Measurements from ENCODE around the gene CCPG1. TPM values are rescaled to one million over a fixed set of nuclear protein-coding genes. Genes with fewer than 3 reads are reported as not detected.

CCPG1 gene
- total RNA-seq, 1 experiment from 2014 or later, result 11.8 TPM

DNA sequence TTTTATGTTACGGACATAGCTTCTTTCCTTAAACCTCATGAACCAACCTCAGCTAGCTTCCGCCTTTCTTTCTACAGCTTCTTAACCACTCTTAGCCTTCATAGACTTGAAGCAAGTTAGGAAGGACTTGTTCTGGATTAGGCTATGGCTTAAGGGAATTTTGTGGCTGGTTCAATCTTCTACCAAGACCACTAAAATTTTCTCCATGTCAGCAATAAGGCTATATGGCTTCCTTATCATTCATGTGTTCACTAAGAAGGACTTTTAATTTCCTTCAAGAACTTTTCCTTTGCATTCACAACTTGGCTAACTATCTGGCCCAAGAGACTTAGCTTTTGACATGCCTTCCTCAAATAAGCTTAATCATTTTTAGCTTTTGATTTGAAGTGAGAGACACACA is 24.5 kb downstream of the CCPG1 start:
- DNase-seq (ENCODE audit: low spot score), result no peak

GRCh38 chr15:55381595-55381994 is 26.6 kb downstream of the CCPG1 start:
- DNase-seq (ENCODE audit: low spot score), result no peak

GRCh38 chr15:55379095-55379494 is 29.1 kb downstream of the CCPG1 start:
- no peak for DNase-seq (ENCODE audit: low spot score)

GRCh38 chr15:55372701-55373440 is 35.3 kb downstream of the CCPG1 start:
- no peak for DNase-seq (ENCODE audit: low spot score)

GRCh38 chr15:55366981-55367380 is 41.2 kb downstream of the CCPG1 start:
- no peak for DNase-seq (ENCODE audit: low spot score)

GRCh38 chr15:55362641-55363040 is 45.5 kb downstream of the CCPG1 start:
- no peak for DNase-seq (ENCODE audit: low spot score)

DNA sequence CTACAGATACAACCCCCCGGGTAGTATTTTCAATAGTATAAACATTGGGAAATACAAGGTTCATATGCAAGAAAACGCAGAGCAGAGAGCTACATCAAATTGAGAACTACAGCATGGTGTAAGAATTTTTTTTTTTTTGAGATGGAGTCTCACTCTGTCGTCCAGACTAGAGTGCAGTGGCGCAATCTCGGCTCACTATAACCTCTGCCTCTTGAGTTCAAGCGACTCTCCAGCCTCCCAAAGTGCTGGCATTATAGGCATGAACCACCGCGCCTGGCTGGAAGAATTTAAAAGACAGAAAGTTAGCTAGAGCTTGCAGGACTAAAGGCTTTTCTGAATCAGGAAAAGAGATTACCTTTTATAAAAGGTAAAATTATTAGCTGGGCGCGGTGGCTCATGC is 47.1 kb downstream of the CCPG1 start:
- DNase-seq (ENCODE audit: low spot score), result no peak

DNA sequence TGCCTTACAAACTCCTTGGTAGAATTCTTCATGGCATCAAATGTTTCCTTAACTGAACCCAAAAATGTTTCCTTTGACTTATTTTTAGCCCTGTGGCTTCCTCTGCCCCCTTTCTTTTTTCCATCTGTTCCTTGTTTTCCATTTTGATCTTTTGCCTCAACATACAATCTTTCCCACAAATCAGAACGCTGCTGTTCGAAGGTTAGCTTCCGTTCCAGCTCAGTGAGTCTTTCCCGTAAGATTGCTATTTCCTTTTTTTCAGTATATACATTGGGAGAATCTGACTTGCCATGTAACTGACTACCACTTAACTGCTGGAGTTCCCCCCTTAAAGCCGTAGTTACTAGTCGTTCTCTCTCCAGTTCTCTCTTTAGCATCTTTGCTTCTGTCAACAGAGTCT is 47.9 kb downstream of the CCPG1 start:
- no peak for DNase-seq (ENCODE audit: low spot score)

DNA sequence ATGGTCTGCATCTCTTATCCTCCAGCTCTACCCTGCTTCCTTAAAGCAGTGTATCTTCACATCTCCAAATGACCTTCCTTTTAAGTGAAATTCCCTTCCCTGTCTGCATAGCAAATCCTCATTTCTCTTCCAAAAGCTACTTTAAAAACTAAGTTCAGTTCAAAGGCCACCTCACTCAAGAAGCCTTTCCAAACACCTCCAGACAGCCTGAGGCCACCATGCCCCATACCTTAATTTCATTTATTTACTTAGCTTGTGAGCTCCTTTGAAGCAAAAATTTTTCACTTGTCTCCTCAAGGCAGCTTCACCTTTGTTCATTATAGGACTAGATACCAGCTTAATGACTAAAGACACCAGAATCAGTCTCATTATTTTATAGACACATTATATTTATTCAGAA is 49.7 kb downstream of the CCPG1 start:
- DNase-seq (ENCODE audit: low spot score), result no peak

GRCh38 chr15:55357774-55358173 is 50.4 kb downstream of the CCPG1 start:
- DNase-seq (ENCODE audit: low spot score), result no peak

DNA sequence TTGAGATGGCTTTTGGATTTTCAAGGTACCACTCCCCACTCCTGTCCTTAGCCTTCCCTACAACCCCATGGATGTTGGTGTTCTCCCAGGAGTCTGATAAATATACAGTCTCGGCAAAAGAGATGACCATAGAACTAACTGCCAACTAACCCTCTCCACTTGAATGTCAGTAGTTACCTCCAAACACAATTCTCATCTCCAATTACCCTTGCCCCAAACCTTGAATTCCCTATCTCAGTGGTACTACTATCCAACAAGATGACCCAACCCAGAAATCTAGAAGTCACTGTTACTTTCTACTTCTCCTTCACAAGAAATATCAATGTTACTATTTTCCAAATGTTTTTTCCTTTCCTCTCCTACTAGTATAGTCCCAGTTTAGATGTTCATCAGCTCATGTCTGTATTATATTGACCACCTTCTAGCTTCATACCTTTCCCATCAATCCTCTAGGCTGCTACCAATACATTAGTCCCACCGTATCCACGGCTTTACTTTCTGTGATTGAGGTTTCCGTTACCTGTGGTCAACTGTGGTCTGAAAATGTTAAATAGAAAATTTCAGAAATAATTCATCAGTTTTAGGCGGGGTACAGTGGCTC is 51.1 kb downstream of the CCPG1 start:
- DNase-seq (ENCODE audit: low spot score), result no peak

DNA sequence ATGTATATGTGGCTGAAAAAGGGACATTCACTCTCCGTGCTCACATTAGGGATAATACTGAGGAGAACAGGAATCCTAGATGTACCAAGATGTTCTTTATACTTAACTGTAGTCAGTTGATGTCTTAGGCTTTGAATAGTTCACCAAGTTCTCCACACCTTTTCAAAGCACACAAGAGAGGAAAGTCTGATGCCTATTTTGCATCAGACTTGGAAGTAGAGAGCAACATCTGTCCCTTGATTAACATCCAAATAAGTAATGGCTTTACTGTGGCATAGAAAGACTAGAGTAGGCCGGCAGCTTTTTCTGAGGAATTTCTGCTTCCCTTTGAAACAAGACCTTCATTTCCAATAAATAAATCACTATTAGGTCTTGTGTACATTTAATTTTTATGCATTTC is 55.1 kb downstream of the CCPG1 start:
- DNase-seq (ENCODE audit: low spot score), result no peak

GRCh38 chr15:55349282-55349681 is 58.9 kb downstream of the CCPG1 start:
- DNase-seq (ENCODE audit: low spot score), result no peak

- DNase-seq (ENCODE audit: low spot score), result no peak
These were observed 59.8 kb downstream of the CCPG1 start for GRCh38 chr15:55348281-55348778.

DNA sequence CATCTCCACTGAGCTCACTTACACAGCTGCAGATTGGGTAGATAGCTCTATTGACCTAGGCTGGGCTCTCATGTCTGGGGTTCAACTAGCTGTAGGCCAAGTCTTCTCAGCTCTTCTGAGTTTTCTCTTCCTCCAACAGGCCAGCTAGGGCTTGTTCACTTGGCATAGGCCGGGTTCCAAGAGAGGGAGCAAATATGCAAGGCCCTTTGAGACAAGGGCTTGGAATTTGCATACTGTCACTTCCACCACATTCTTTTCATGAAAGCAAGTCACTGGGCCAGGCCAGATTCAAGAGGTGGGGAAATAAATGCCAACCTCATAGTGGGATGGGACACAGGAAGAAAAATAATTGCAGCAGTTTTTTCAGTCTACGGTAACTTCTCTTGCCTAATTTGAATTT is 64.0 kb downstream of the CCPG1 start:
- no peak for DNase-seq (ENCODE audit: low spot score)

DNA sequence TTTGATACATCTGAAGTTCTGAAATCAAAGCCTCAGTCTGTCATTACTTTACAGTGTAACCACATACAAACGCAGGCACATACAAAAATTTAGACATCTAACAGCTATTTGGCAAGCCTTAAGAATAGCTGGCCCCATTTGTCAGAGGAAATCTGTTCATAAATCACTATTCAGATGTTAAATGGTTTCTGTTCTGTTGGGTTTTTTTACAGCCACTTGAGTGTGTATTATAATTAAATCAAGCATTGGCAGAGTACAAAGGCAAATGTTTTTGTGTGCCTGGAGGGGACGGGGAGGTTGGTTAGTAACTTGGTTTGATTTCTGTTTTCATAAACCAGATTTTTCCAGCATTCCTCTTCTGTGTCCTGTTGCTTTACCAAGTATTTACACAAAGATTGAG is 65.0 kb downstream of the CCPG1 start:
- no peak for DNase-seq (ENCODE audit: low spot score)

- DNase-seq (ENCODE audit: low spot score), result no peak
These were observed 71.0 kb downstream of the CCPG1 start for GRCh38 chr15:55337160-55337559.

- no peak for DNase-seq (ENCODE audit: low spot score)
These were observed 73.2 kb downstream of the CCPG1 start for GRCh38 chr15:55334997-55335396.

- DNase-seq (ENCODE audit: low spot score), result no peak
These were observed 73.8 kb downstream of the CCPG1 start for GRCh38 chr15:55334371-55334770.

GRCh38 chr15:55327387-55327786 is 80.8 kb downstream of the CCPG1 start:
- DNase-seq (ENCODE audit: low spot score), result no peak

- DNase-seq (ENCODE audit: low spot score), result no peak
These were observed 85.7 kb downstream of the CCPG1 start for GRCh38 chr15:55322467-55322866.

DNA sequence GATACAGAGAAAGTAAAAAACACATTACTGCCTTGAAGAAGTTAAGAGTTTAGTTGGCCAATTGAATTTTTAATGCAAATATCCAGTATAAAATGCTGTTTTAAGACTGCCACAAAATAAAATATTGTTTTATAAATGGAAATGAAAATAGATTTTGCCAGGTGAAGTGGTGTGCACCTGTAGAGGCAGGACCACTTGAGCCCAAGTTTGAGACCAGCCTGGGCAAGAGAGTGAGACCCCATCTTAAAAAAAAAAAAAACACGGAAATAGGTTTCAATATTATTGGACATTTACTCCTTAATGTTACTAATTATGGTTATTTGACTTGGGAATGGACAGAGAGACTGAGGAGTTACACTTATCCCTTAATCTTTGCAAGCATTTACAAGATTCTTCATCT is 87.2 kb downstream of the CCPG1 start:
- no peak for DNase-seq (ENCODE audit: low spot score)

- no peak for DNase-seq (ENCODE audit: low spot score)
These were observed 88.0 kb downstream of the CCPG1 start for GRCh38 chr15:55320238-55320550.

Data from HT-29 (cell line).